ENCODE data around the gene LINC00632.
A peak's percentile ranks its signal among the peaks of the same experiment; 100 is the strongest.

Gene LINC00632

DNA sequence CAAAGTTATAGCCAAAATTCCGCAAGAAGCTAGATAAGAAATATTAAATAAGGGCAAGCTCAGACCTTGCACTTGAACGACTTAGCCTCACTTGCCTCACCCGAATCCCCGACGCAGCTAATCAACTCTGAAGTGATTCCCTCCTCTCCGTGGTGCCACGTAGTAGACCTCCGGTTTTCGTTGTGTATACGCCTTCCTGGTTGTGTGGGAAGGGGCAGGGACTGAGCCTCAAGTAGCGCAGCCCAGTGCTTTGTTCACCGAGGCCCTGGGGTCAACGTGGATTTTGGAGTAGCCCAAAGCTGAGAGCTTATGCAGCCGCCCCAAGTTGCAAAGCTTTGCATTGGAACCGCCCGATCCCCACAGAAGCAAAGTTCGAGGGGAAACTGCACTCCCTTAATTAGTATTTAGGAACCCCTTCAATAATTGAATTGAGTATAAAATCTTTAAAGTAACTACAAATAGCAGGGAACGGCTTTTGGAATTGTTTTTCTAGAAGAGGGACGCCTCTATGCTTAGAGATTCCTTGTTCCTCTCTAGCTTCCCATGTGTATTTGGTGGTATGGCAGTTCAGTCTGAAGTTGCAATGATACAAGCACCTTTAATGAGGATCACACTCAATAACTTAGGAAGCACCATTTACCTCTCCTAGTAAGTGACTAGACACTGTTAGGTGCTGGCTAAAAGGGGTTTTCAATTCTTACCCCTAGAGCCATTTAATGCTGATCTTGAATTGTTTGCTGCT lies 55.7 kb downstream of the LINC00632 start:
- DNase-seq, result no peak

DNA sequence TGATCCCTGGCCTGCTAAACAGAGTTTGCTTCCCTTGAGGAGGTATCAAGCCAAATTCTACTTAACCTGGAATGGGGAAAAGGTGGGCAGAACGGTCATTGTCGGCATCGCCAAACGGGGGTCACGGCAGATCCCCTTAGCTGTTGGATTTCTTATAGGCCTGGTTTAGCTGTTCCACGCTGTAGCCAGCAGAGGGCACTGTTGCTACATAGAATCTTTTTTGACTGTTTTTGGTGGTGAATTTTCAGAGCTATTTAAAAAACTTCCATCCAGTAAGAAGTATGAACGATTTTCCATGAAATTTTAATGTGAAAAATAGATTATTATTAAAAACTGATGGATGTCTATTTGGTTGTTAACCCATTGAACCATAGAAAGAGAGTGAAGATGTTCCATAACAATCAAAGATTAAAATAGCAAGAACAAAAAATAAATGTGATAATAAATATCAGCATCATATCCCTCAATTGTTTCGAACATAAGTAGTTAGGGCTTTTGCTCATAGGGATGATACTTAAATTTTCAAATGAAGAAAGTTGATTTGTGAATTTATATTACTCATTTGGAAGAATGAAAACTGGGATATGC lies 56.6 kb downstream of the LINC00632 start:
- peak; percentile 40 for DNase-seq

DNA sequence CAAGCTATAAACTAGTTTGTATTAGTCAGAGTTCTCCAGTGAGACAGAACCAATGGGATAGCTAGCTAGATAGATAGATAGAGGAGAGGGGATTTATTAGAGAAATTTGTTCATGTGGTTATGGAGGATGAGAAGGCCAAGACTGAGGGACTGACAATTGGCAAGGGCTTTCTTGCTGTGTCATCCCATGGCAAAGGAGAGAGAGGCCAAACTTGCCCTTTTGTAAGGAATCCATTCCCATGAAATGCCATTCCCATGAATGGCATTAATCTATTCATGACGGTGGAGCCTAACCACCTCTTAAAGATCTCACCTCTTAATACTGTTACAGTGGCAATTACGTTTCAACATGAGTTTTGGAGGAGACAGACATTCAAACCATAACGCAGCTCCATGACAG lies 58.1 kb downstream of the LINC00632 start:
- DNase-seq, result no peak

DNA sequence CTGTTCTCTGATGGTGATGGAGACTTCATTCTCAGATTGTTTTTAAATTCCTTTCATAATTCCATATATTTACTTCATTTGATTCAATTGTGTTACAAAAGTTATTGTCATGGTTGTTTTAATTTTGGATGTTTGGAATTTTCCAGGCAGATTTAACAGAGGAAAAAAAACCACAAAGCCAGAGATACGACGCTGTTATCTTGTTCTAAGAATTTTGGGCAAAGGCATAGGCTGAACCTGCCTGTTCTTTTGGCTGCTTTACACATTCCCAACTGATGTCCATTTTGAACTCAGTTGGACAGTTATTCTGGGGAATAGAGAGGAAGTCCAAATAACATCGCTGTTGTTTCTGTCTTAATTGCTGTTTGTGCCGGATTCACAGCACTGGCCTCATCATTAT lies 65.7 kb downstream of the LINC00632 start:
- DNase-seq, result no peak

DNA sequence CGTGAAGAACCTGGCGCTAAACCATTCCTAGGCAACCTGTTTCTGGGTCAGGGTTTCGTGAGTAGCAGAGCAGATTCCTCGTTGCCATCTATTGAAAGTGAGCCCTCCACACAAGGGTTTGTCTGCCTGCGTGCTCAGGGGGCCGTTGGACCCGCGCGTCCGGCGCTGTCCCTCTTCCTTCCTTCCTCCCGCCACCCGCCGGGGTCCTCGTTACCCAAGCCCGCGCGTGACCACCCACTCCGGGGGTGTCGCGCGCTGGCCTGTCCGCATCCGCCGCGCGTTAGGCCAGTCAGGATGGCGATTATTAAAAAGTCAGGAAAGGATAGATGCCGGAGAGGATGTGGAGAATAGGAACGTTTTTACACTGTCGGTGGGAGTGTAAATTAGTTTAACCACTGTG lies 66.8 kb downstream of the LINC00632 start:
- DNase-seq, result no peak

DNA sequence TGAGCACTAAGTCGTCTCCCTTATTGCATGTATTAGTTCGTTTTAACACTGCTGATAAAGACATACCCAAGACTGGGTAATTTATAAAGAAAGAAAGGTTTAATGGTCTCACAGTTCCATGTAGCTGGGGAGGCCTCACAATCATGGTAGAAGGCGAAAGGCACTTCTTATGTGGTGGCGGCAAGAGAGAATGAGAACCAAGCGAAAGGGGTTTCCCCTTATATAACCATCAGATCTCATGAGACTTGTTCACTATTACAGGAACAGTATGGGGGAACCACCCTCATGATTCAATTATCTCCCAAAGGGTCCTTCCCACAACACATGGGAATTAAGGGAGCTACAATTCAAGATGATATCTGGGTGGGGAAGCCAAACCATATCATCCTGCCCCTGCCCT lies 85.1 kb downstream of the LINC00632 start:
- no peak for DNase-seq

DNA sequence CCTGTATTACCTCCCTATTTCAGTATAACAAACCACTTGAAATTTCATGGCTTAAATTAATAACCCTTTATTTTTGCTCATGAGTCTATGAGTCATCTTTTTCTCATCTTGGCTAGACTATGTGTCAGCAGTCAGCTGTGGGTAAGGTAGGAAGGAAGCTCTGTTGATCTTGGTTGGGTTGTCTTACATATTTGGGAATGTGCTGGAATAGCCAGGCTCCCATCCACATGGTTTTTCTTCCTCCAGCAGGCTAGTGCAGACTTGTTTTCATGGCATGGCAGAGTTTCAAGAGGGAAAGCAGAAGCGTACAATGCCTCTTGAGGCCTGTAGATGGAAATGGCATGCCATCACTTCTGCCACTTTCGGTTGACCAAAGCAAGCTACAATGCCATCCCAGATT lies 89.7 kb downstream of the LINC00632 start:
- no peak for DNase-seq

DNA sequence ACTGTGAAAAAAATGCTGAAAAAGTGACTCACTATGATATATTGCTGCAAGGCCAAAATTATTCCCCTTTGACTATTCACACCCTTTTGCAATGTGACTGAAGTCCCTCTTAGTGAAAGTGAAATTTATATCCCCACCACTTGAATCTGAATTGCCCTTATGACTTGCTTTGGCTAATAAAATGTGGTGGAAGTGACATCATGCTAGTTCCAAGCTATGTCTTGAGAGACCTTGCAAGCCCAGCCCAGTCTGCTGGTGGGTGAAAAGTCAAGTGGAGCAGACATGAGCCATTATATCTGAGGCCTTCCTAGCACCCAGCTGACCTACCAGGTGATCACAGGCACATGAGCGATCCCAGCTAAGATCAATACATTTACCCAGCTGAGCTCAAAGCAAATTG lies 94.7 kb downstream of the LINC00632 start:
- DNase-seq, result no peak

DNA sequence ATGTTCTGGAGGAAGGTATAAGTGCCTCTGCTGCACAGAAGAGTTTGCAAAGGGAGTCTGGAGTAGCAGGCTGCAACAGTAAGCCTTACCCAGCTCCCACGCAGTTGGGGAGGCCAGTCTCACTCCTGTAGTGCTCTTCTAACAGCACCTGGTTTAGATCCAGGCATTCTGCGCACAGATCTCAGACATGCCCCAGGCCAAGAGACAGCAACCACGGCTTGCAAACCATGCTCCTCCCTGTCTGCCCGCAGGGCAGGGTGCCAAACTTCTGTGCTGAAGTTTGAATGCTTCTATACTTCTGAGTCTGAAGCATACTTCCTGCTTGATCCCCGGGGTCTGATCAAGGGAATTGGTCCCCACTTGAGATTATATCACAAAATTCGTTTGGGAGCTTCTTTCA lies 106.3 kb downstream of the LINC00632 start:
- DNase-seq, result no peak

DNA sequence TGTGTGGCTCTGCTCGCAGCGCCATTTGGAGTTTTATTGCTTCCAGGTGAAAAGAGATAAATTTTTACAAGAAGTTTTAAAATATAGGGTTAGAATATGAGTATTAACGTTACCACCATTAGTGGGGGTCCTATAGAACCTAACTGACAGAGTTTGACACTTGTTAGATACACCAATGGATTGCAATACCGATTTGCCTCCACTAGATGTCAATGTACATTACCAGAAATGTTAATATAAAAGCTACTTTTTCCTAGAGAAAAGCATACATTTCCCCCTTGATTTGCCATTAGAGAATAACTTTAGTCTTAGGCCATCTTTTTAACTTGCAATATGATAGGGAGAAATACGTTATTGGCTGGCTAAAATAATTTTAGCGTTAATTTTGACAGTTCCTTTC lies 108.4 kb downstream of the LINC00632 start:
- no peak for DNase-seq

DNA sequence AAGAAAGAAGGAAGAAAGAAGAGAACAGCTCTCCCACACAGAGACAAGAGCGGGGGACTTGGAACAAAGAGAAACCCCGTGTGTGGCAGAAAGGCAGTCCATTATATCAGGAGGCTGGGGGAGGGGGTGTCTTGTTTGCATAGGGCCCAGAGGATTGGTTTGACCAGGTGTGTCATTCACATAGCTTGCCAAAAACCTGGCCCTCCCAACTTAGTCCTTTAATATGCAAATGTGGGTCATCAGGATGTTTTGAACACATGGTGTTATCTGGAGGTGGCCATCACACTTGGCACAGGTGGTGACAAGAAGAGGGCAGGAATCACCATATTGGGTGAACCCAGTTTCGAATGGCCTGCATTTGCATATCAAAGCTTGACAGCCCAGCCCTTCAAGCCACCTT lies 111.7 kb downstream of the LINC00632 start:
- no peak for DNase-seq

DNA sequence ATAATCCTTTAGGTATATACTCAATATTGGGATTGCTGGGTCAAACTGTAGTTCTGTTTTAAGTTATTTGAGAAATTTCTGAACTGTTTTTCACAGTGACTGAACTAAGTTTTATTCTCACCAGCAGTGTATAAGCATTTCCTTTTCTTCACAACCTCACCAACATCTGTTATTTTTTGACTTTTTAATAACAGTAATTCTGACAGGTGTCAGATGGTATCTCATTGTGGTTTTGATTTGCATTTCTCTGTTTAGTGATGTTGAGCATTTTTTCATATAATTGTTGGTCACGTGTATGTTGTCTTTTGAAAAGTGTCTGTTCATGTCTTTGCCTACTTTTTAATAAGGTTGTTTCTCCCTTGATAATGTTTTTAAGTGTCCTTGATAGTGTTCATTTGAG lies 112.6 kb downstream of the LINC00632 start:
- no peak for DNase-seq

DNA sequence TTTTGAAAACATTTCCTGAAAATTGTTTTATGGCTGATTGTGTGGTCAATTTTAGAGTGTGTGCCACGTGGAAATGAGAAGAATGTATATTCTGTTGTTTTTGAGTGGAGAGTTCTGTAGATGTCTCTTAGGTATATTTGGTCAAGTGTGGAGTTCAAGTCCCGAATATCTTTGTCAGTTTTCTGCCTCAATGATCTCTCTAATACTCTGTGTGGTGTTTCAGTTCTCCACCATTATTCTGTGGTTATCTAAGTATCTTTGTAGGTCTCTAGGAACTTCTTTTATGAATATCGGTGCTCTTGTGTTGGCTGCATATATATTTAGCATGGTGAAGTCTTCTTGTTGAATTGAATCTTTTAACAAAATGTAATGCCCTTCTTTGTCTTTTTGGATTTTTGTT lies 113.3 kb downstream of the LINC00632 start:
- DNase-seq, result no peak

DNA sequence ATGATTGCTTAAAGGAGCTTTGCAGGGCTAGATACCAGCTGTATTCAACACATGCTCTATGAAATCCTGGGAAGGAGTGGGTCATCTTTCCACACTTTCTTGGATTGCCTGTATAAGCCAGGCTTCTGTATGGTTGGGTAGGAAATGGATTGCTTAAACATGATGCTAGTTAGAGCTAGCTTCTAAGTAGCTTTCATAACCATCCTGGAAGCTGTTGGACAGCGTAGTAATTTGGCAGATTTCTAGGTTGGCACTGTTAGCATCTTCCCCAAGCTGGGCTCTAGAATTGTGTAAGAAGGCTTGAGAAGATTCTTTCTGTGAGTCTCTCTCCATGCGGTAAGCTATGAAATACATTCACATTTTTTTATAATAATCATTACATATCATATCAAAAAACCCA lies 127.3 kb downstream of the LINC00632 start:
- DNase-seq, result no peak
